K562 (cell line): ENCODE results near the gene CSNK1G1. TPM values are rescaled to one million over a fixed set of nuclear protein-coding genes. Genes with fewer than 3 reads are reported as not detected.

Experiments used
- ARID3A ChIP-seq: IDR thresholded peaks from 2 replicates; pipeline ENCODE4 v1.6.1; 2012; ENCODE audit warnings: low read depth, low read length, improper control_type of control experiment, borderline replicate concordance
- ARID3B ChIP-seq: fragments of 250-450 bp; sonication (Bioruptor Pico); IDR thresholded peaks from 2 replicates; pipeline ENCODE4 v1.4.0; 2020; ENCODE audit warnings: borderline replicate concordance
- ATF3 ChIP-seq, 2 experiments: fragments of 450-650 bp in 1 of 2; sonication (generic) in 1 of 2; formaldehyde crosslinking in 1 of 2; IDR thresholded peaks in 1 of 2; conservative IDR thresholded peaks in 1 of 2; 2 replicates each; pipeline versions ENCODE4 v1.6.1 to v1.8.1; 2016 to 2023; ENCODE audit warnings: mild to moderate bottlenecking in 2 of 2, moderate library complexity in 2 of 2, inconsistent platforms in 1 of 2, missing genetic modification reagents in 1 of 2
- DMBX1 ChIP-seq: fragments of 250-450 bp; sonication (Bioruptor Pico); IDR thresholded peaks from 2 replicates; pipeline ENCODE4 v1.8.0; 2022; ENCODE audit warnings: inconsistent platforms, mild to moderate bottlenecking, moderate library complexity, borderline replicate concordance
- FOS ChIP-seq: IDR thresholded peaks from 3 replicates; pipeline ENCODE4 v1.6.1; 2011; ENCODE audit not compliant: insufficient read length; ENCODE audit errors: extremely low read depth
- MECOM ChIP-seq: fragments of 250-450 bp; sonication (Bioruptor Pico); IDR thresholded peaks from 2 replicates; pipeline ENCODE4 v1.8.0; 2022; ENCODE audit warnings: inconsistent platforms
- REST ChIP-seq, 2 experiments: fragments of 450-650 bp; formaldehyde crosslinking in 1 of 2; IDR thresholded peaks; 2 replicates each; pipeline versions ENCODE4 v1.4.0 to v1.6.1; 2014 to 2020; ENCODE audit warnings: mild to moderate bottlenecking in 2 of 2, borderline replicate concordance in 1 of 2, low read depth in 1 of 2
- RHOXF2B ChIP-seq: fragments of 250-450 bp; sonication (Bioruptor Pico); conservative IDR thresholded peaks from 2 replicates; pipeline ENCODE4 v1.5.1; 2021
- TEAD2 ChIP-seq: fragments of 450-650 bp; IDR thresholded peaks from 2 replicates; pipeline ENCODE4 v1.6.1; 2016; ENCODE audit warnings: missing genetic modification characterization, control low read depth, missing compliant biosample characterization
- ZNF121 ChIP-seq: sonication (generic); formaldehyde crosslinking; conservative IDR thresholded peaks from 2 replicates; pipeline ENCODE4 v1.8.0; 2022; ENCODE audit warnings: missing genetic modification reagents
- ZNF124 ChIP-seq: sonication (generic); formaldehyde crosslinking; IDR thresholded peaks from 2 replicates; pipeline ENCODE4 v1.8.1; 2022; ENCODE audit warnings: missing genetic modification reagents
- ZNF134 ChIP-seq: fragments of 250-450 bp; sonication (Bioruptor Pico); conservative IDR thresholded peaks from 2 replicates; pipeline ENCODE4 v1.4.0; 2020
- ZNF253 ChIP-seq: fragments of 250-450 bp; sonication (Bioruptor Pico); conservative IDR thresholded peaks from 2 replicates; pipeline ENCODE4 v1.6.1; 2021; ENCODE audit warnings: mild to moderate bottlenecking
- ZNF324 ChIP-seq: fragments of 250-450 bp; sonication (Bioruptor Pico); IDR thresholded peaks from 2 replicates; pipeline ENCODE4 v1.4.0; 2020; ENCODE audit warnings: mild to moderate bottlenecking
- ZNF707 ChIP-seq: fragments of 250-450 bp; sonication (Bioruptor Pico); conservative IDR thresholded peaks from 2 replicates; pipeline ENCODE4 v1.8.0; 2022; ENCODE audit warnings: inconsistent platforms, mild to moderate bottlenecking, moderate library complexity
- polyA plus RNA-seq, 8 experiments: library from polyadenylated mRNA; depleted of rRNA in 4 of 8; stranded (reverse) in 5 of 8; unstranded in 3 of 8; fragments of >200 nt; fragmentation: Nextera tagmentation in 2 of 8; fragmentation: Illumina TruSeq in 1 of 8; extraction: Ambion mirVana in 2 of 8; extraction: Trizol in 1 of 8; gene quantifications; 2 replicates each; pipeline versions ENCODE4 v1.2.1 to v1.2.3, GENCODE V29; 2011 to 2014; ENCODE audit warnings: inconsistent platforms in 1 of 8, missing spikeins in 1 of 8
- total RNA-seq, 7 experiments: library from RNA; depleted of rRNA in 6 of 7; stranded (reverse); fragments of >200 nt in 6 of 7; fragmentation: Illumina TruSeq in 2 of 7; extraction: Trizol in 2 of 7; gene quantifications; 2 replicates each; pipeline versions ENCODE4 v1.2.1 to v1.2.3, GENCODE V29; 2011 to 2021; ENCODE audit warnings: low replicate concordance in 1 of 7

CSNK1G1 gene
- total and polyA plus RNA-seq, 9 of the 15 experiments (the other 6 are each of a cell fraction or from before 2014, with no cell fraction given): 4.5 to 18.5 (median 9.5) TPM

- TF ChIP-seq ZNF324 (CRISPR knock-in tag): no peak
- peak; percentile 43; the same call in 1 of the 2 replicates for TF ChIP-seq REST (IDR thresholded peaks at IDR 0.05; ENCODE audit: borderline replicate concordance)
- no peak for TF ChIP-seq REST (CRISPR knock-in tag; IDR thresholded peaks at IDR 0.05; ENCODE audit: low read depth)
- TF ChIP-seq ATF3 (IDR thresholded peaks at IDR 0.05): peak; percentile 44; the same call in 1 of the 2 replicates
- TF ChIP-seq ATF3 (CRISPR knock-in tag; conservative IDR thresholded peaks at IDR 0.05): no peak
- TF ChIP-seq ZNF707: no peak
- TF ChIP-seq ZNF121 (CRISPR knock-in tag): no peak
- no peak for TF ChIP-seq ZNF124 (CRISPR knock-in tag)
- TF ChIP-seq DMBX1: no peak
- no peak for TF ChIP-seq FOS
- TF ChIP-seq ARID3A: peak; percentile 47; the same call in 1 of the 2 replicates
- no peak for TF ChIP-seq MECOM (CRISPR knock-in tag)
- no peak for TF ChIP-seq ZNF134 (CRISPR knock-in tag)
- no peak for TF ChIP-seq TEAD2 (tag)
- TF ChIP-seq RHOXF2B (CRISPR knock-in tag): no peak
- no peak for TF ChIP-seq ZNF253
- TF ChIP-seq ARID3B (CRISPR knock-in tag): no peak
These were observed 139.1 kb downstream of the CSNK1G1 start (continued) for GRCh38 chr15:64216730-64217428.
